OCI-LY3 (cell line): ENCODE results near the gene ZNF621.

ENCODE experiments used
- CTCF ChIP-seq: fragments of 200-600, 300-600 bp; sonication (generic); IDR thresholded peaks from 2 replicates; pipeline ENCODE4 v1.5.1; 2014; ENCODE audit warnings: antibody characterized with exemption, low read length, low read depth
- EZH2phosphoT487 ChIP-seq: fragments of 200-600 bp; shearing (Covaris generic); IDR thresholded peaks from 2 replicates; pipeline ENCODE4 v1.6.1; 2018; ENCODE audit warnings: antibody characterized with exemption, mixed run types, low read depth

- no peak for TF ChIP-seq CTCF
- TF ChIP-seq EZH2phosphoT487 = no peak
Observed at GRCh38 chr3:40521254-40521653, 3.5 kb upstream of the ZNF621 start.
